ENCODE data around the gene ACSL3.

ACSL3 gene

GRCh38 chr2:222944552-222944951, 83.7 kb downstream of the ACSL3 start:
- DNase-seq: no peak

DNA sequence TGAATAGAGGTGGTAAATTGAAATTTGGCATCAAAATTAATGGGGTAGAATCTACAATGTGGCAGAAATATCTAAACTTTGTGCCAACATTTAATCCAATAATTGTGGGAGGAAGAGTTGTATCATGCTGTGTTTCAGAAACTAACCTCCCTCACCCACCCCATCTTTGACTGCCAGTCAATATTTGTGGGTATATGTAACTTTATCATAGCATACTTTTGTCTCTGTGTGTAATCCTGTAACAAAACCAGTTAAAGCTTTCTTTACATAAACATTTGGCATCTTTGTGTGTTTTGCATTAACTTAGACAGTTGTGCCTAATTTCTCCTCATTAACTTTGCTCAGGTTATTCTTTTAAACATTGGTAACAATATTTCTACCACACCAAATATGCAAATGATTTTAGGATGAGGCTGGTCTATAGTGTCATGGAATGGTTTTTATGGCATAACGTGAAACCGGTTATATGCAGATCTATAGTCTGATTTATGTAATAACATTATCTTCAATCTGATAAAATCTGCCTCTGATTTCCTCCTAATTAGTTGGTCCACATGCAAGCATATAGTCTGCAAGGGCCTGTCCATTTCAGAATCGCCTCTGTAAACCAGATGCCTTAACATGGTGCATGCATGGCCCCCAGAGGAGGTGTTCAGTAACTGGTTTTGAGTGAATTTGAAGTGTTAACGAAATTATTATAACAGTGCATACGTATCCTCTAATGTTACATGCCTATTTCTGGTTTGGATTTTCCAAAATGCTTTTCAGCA, 84.3 kb downstream of the ACSL3 start:
- DNase-seq: no peak

DNA sequence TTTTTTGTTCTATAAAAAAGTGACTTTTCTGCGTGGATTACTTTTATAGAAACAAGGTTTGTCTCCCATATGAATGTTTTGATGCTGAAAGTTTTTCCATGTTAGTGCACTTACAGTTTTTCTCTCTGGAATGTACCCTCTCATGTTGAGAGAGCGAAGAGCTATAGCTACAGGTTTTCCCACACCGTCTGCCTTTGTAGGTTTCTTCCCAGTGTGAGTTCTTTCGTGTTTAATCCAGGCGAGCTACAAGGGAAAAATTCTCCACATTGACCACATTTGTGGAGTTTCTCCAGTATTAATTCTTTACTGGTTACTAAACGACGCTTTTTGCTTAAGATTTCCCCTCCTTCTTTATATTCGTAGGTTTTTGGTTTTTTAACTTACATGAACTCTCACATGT, 85.1 kb downstream of the ACSL3 start:
- DNase-seq: no peak

GRCh38 chr2:222946700-222947287, 86.0 kb downstream of the ACSL3 start:
- no peak for DNase-seq

DNA sequence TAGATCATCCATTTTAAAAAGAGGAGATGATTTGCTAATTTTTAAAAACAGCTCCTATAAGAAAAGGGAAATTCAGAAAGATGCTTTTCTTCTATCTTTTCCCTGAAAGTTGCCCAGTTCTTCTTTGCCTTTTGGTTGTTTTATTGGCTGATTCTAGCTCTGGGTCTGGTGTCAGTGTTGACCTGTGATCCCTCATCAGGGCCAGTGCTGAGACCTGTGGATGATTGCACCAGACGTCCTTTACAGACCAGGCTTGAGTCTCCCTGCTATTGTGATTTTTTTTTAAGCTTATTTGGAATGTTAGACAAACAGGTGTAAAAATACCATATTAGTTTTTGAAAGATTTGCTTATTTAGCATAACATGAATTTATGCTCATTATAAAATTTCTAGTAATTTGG, 88.2 kb downstream of the ACSL3 start:
- no peak for DNase-seq

GRCh38 chr2:222949690-222950323, 89.0 kb downstream of the ACSL3 start:
- no peak for DNase-seq

- DNase-seq: no peak
These were observed 89.9 kb downstream of the ACSL3 start for GRCh38 chr2:222950638-222951285.

GRCh38 chr2:222952204-222952603, 91.4 kb downstream of the ACSL3 start:
- no peak for DNase-seq

- no peak for DNase-seq
These were observed 94.2 kb downstream of the ACSL3 start for GRCh38 chr2:222955008-222955407.

GRCh38 chr2:222959358-222959757, 98.5 kb downstream of the ACSL3 start:
- DNase-seq: peak; percentile 3

DNA sequence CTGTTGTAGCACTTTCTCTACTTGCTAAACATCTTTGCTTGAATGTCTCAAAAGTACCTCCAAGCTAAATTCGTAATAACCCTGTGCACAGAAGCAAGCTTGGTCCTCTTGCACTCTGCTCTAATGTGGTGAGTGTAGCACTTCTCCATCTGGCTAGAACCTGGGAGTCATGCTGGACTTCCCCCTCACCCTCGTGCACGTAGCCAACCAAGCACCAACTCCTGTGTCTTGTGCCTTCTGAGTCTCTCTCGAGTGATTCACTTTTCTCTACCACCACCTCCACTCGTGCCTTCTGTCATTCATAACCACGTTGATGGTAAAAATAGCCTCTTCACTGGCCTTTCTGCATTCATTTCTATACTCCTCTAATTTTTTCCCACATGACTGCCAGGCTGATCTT, 99.3 kb downstream of the ACSL3 start:
- DNase-seq: no peak

GRCh38 chr2:222963641-222964040, 102.8 kb downstream of the ACSL3 start:
- no peak for DNase-seq

GRCh38 chr2:222964376-222965031, 103.7 kb downstream of the ACSL3 start:
- no peak for DNase-seq

DNA sequence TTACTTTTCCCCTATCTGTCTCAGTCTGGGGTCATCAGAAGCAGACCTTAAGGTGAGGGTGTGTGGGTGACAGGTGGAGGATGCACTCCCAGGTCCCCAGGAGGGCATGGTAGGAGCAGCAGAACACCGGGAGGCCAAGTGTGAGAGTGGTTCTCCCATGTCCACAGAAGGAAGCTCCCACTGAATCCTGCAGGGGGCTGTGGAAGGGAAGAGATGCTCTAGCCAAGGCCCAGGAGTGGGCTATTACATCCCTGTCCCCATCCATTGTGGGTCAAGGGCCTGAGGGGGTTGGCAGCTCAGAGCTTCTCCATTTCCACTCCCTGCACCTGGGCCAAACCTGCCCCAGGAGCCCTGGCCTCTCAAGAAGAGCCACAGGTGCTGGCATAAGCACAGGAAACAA, 104.7 kb downstream of the ACSL3 start:
- no peak for DNase-seq

- DNase-seq: no peak
These were observed 107.8 kb downstream of the ACSL3 start for GRCh38 chr2:222968550-222969155.

GRCh38 chr2:222969491-222969890, 108.7 kb downstream of the ACSL3 start:
- no peak for DNase-seq

GRCh38 chr2:222972420-222972819, 111.6 kb downstream of the ACSL3 start:
- DNase-seq: no peak

DNA sequence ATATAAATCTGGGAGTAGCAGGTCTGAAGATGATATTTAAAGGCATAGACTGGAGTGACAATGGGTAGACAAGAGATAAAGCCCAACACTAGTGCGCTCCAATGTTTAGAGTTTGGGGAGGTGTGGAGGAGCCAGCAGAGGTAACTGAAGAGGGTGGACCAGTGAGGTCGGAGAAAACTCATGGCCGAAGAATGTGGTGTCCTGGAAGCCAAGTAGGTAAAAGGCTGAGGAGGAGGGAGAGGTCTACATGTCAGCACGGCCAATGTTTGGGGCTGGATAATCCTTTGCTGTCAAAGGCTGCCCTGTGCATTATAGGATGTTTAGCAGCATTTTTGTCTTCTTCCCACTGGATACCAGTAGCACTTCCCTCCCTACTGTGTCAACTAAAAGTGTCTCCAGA, 112.4 kb downstream of the ACSL3 start:
- no peak for DNase-seq

DNA sequence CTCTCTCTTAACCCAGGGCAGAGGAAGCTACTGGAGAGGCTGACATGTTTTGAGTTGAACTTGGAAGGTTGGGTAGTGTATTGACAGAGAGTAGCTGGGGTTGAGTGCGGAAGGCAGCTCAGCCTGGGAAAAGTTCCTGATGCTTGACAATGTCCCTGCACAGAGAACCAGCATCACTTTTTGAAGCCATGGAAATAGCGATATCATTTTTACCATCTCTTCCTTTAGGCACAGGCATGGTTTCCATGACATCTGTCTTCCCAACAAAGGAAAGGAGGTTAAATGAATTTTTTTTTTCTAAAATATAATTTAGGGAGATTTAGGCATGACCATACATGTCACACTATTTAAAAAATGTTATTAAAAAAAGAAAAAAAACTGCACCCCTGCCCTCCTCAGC, 112.9 kb downstream of the ACSL3 start:
- no peak for DNase-seq

DNA sequence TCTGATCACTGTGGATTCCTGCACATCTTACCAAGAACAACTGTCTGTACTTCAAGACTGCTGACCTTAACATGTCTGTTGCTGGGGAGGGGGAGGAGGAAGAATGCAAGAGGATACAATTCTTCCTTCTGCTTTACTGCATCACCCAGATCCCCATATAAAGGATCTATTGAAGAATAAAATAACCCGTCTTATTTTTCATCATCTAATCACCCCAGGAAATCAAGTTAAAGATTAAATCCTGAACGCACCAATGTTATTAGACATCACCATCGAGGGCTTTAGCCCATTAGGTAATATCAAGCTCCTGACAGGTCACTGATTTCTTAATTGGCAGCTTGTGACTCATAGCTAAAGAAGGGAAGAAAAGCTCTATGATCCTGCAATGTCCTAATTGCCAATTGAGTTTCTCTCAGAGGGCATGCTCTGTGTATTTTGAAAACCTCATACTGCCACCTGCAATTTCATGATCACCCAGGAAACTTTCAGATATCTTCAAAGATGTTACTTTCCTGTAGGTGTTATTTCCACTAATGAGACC, 115.8 kb downstream of the ACSL3 start:
- DNase-seq: no peak

- no peak for DNase-seq
These were observed 116.3 kb downstream of the ACSL3 start for GRCh38 chr2:222977121-222977520.

GRCh38 chr2:222978850-222979249, 118.0 kb downstream of the ACSL3 start:
- DNase-seq: no peak

- no peak for DNase-seq
These were observed 118.6 kb downstream of the ACSL3 start for GRCh38 chr2:222979484-222979883.

Data from GOT3 (cell line).